OCI-LY1 (cell line): ENCODE results near the gene LIF.

Experiments used
- H2AFZ ChIP-seq: fragments of 200-600 bp; sonication (generic), shearing (Covaris generic); 2 replicates; pipeline ENCODE4 v1.6.0; 2014; ENCODE audit warnings: antibody characterized with exemption, mild to moderate bottlenecking, low read length
- H3F3A ChIP-seq: fragments of 200-600 bp; sonication (generic), shearing (Covaris generic); 2 replicates; pipeline ENCODE4 v1.6.0; 2014; ENCODE audit warnings: mild to moderate bottlenecking, antibody characterized with exemption, low read length, moderate library complexity; ENCODE audit not compliant: insufficient read depth
- H3K27ac ChIP-seq: fragments of 200-600 bp; sonication (generic); 2 replicates; pipeline ENCODE4 v1.5.1; 2014; ENCODE audit warnings: low read length, mixed run types, mild to moderate bottlenecking, low read depth; ENCODE audit not compliant: poor library complexity, severe bottlenecking
- H3K27me3 ChIP-seq: fragments of 200-600 bp; sonication (generic); 2 replicates; pipeline ENCODE4 v1.6.0; 2014; ENCODE audit warnings: antibody characterized with exemption, mild to moderate bottlenecking, low read length, moderate library complexity; ENCODE audit not compliant: insufficient read depth
- H3K36me3 ChIP-seq: fragments of 200-600 bp; sonication (generic); 2 replicates; pipeline ENCODE4 v1.6.1; 2014; ENCODE audit warnings: mild to moderate bottlenecking, antibody characterized with exemption, low read length, moderate library complexity, mixed read lengths; ENCODE audit not compliant: insufficient read depth
- H3K4me1 ChIP-seq: fragments of 200-600 bp; sonication (generic); 2 replicates; pipeline ENCODE4 v1.5.1; 2014; ENCODE audit warnings: mild to moderate bottlenecking, low read length, moderate library complexity; ENCODE audit not compliant: insufficient read depth, severe bottlenecking
- H3K4me2 ChIP-seq: fragments of 200-600 bp; sonication (generic), shearing (Covaris generic); 2 replicates; pipeline ENCODE4 v1.6.1; 2014; ENCODE audit warnings: low read length
- H3K4me3 ChIP-seq: fragments of 200-600 bp; sonication (generic); 2 replicates; pipeline ENCODE4 v1.5.1; 2014; ENCODE audit warnings: low read length, low read depth, mild to moderate bottlenecking, mixed read lengths; ENCODE audit not compliant: poor library complexity, severe bottlenecking
- H3K79me2 ChIP-seq: fragments of 200-600 bp; shearing (Covaris generic); 2 replicates; pipeline ENCODE4 v1.6.1; 2016; ENCODE audit warnings: mixed run types, low read length, mixed read lengths; ENCODE audit not compliant: insufficient read depth
- H3K9ac ChIP-seq: fragments of 200-600 bp; sonication (generic), shearing (Covaris generic); 2 replicates; pipeline ENCODE4 v1.6.1; 2014; ENCODE audit warnings: mild to moderate bottlenecking, low read length, mixed read lengths
- H3K9me2 ChIP-seq: fragments of 200-600 bp; sonication (generic), shearing (Covaris generic); 2 replicates; pipeline ENCODE4 v1.6.1; 2014; ENCODE audit warnings: low read depth, mild to moderate bottlenecking, low read length, mixed read lengths
- H3K9me3 ChIP-seq: fragments of 200-600 bp; shearing (Covaris generic); 2 replicates; pipeline ENCODE4 v1.6.1; 2014; ENCODE audit warnings: low read length, mixed read lengths
- H4K20me1 ChIP-seq: fragments of 200-600 bp; sonication (generic), shearing (Covaris generic); 2 replicates; pipeline ENCODE4 v1.6.0; 2016; ENCODE audit warnings: mild to moderate bottlenecking, low read length; ENCODE audit not compliant: insufficient read depth
- EZH2 ChIP-seq: fragments of 200-600 bp; sonication (generic), shearing (Covaris generic); IDR thresholded peaks from 2 replicates; pipeline ENCODE4 v1.8.0; 2017; ENCODE audit warnings: borderline replicate concordance, mixed run types, mild to moderate bottlenecking, antibody characterized with exemption, low read length, moderate library complexity, mixed read lengths
- TF ChIP-seq, protein P1 (sequence below): fragments of 200-600 bp; sonication (generic), shearing (Covaris generic); IDR thresholded peaks from 2 replicates; pipeline ENCODE4 v1.5.1; 2017; ENCODE audit warnings: mild to moderate bottlenecking, antibody characterized with exemption, low read length, moderate library complexity, mixed read lengths

The LIF gene

DNA sequence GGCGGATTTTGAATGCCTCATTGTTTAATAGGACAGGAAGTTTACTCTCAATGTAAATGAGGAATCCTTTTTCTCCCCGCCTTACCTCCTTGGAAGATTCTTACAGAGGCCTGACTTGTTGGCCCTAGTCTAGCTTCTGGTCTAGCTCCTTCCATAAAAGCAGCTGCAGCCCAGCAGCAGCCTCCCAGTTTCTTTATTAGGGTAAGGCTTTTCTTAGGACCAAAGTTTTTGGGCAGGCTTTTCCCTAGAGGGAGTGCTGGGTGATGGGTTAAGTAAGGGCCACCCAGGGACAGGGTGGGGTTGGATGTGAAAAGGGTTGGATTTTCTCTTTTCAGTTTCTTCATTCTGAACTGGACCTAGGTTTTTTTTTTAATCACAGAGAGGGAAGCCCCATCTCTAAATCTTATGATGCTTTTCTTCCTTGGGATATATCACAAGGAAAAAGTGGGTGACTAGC lies 49.7 kb downstream of the LIF start:
- H3K27me3 ChIP-seq, result no peaks in the 10 kb centered on the region
- H3K4me2 ChIP-seq, result no peak overlapping the region
- no peaks in the 10 kb centered on the region for H3K79me2 ChIP-seq
- no peak overlapping the region for H2AFZ ChIP-seq
- no peaks in the 10 kb centered on the region for H3K36me3 ChIP-seq
- H3K9ac ChIP-seq, result no peak overlapping the region
- TF ChIP-seq, protein P1, sequence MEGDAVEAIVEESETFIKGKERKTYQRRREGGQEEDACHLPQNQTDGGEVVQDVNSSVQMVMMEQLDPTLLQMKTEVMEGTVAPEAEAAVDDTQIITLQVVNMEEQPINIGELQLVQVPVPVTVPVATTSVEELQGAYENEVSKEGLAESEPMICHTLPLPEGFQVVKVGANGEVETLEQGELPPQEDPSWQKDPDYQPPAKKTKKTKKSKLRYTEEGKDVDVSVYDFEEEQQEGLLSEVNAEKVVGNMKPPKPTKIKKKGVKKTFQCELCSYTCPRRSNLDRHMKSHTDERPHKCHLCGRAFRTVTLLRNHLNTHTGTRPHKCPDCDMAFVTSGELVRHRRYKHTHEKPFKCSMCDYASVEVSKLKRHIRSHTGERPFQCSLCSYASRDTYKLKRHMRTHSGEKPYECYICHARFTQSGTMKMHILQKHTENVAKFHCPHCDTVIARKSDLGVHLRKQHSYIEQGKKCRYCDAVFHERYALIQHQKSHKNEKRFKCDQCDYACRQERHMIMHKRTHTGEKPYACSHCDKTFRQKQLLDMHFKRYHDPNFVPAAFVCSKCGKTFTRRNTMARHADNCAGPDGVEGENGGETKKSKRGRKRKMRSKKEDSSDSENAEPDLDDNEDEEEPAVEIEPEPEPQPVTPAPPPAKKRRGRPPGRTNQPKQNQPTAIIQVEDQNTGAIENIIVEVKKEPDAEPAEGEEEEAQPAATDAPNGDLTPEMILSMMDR, result no peak
- no peak for TF ChIP-seq EZH2
- no peaks in the 10 kb centered on the region for H3K9me2 ChIP-seq
- H4K20me1 ChIP-seq, result no peaks in the 10 kb centered on the region
- no peaks in the 10 kb centered on the region for H3K9me3 ChIP-seq
- no peaks in the 10 kb centered on the region for H3F3A ChIP-seq
- H3K4me1 ChIP-seq, result no peaks in the 10 kb centered on the region
- H3K27ac ChIP-seq, result no peak overlapping the region
- H3K4me3 ChIP-seq, result no peak overlapping the region

DNA sequence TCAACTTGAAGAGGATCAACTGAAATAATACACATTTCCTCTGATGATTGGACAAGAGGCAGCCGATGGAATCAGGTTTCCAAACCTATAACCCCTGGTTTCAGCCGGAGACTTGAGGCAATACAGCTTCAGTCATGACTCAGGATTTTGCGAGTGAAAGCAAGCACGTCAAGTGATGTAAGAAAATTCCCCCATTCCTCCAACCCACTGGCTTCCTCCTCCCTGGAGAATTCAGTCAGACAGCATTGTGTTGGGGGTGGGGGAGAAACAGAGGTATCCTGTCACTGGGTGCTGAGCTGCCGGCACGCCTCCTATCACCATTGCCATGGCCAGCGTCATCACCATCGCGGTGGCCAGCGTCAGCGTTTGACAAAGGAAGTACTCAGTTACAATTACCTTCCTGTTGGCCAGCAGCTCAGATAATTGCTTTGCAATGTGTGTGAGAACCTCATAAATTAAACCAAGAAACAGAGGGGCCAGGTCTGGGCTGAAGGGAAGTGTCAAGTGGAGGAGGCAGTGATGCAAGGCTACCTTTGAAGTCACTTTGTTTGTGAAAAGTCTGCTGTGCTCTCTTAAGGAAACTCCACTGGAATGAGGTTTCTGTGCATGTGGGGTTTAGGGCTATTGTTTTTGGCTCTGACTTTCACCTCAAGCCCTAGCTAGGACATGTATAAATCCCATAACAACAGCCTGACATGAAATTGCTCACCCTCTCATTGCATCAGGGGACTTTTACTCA lies 50.2 kb downstream of the LIF start:
- no peaks in the 10 kb centered on the region for H3K9me2 ChIP-seq
- no peaks in the 10 kb centered on the region for H3K9me3 ChIP-seq
- no peak overlapping the region for H3K4me3 ChIP-seq
- no peak overlapping the region for H3K9ac ChIP-seq
- TF ChIP-seq, protein P1, result no peak
- no peak for TF ChIP-seq EZH2
- H3K79me2 ChIP-seq, result no peaks in the 10 kb centered on the region
- no peaks in the 10 kb centered on the region for H3K27me3 ChIP-seq
- no peaks in the 10 kb centered on the region for H3K36me3 ChIP-seq
- H3F3A ChIP-seq, result no peaks in the 10 kb centered on the region
- no peaks in the 10 kb centered on the region for H4K20me1 ChIP-seq
- H3K4me1 ChIP-seq, result no peaks in the 10 kb centered on the region
- no peak overlapping the region for H3K4me2 ChIP-seq
- no peak overlapping the region for H2AFZ ChIP-seq
- no peak overlapping the region for H3K27ac ChIP-seq

DNA sequence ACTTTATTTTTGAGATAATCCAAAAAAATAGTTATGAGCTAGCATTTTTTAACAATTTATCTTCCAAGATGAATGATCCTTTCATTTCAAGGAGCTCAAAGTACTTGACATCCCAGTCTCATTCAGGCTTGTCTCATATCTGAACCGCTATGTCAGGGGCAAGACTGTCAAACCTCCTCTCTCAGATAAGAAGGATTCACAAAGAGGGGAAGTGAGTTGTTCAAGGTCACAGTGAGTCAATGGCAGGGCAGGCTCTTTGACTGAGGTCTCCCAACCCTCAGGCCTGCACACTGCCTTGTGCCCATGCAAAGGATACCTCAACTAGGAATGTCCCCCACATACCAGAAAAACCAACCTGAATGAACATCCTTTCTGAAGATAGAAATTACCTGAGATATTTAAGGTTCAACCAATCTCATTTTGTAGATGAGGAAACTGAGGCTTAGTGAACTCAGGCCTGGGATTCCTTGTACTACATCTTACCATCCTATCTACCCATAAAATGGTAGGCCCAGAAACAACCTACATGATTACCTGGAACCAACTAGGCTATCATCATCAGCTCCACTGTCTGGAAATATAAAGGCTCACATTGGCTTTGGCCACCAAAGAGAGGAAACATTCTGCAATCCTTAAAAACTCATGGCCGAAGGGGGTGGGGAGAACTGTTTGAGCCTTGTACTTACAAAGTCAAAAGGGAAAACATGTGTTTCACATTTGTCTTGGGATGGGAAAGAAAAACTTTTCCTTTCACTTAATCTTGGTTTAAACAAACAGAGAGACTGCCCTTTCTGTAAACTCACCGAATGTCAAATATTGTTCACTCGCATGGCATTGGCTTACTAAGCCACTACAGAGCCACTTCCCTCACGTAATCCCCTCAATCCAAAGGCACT lies 51.1 kb downstream of the LIF start:
- H3K9me2 ChIP-seq, result no peaks in the 10 kb centered on the region
- no peaks in the 10 kb centered on the region for H3K36me3 ChIP-seq
- no peaks in the 10 kb centered on the region for H3F3A ChIP-seq
- no peak for TF ChIP-seq EZH2
- TF ChIP-seq, protein P1, result no peak
- H3K27ac ChIP-seq, result no peak overlapping the region
- H3K79me2 ChIP-seq, result no peaks in the 10 kb centered on the region
- H3K9me3 ChIP-seq, result no peaks in the 10 kb centered on the region
- no peaks in the 10 kb centered on the region for H4K20me1 ChIP-seq
- H3K9ac ChIP-seq, result no peak overlapping the region
- no peak overlapping the region for H2AFZ ChIP-seq
- no peaks in the 10 kb centered on the region for H3K4me1 ChIP-seq
- no peak overlapping the region for H3K4me2 ChIP-seq
- no peak overlapping the region for H3K4me3 ChIP-seq
- no peaks in the 10 kb centered on the region for H3K27me3 ChIP-seq
